ENCODE measurements around the gene MPP1. TPM values are rescaled to one million over a fixed set of nuclear protein-coding genes. Genes with fewer than 3 reads are reported as not detected.

The MPP1 gene
- total and polyA plus RNA-seq, 2 of the 8 experiments (the other 6 are each of a cell fraction or from before 2014, with no cell fraction given): 7.6 to 13.4 TPM

DNA sequence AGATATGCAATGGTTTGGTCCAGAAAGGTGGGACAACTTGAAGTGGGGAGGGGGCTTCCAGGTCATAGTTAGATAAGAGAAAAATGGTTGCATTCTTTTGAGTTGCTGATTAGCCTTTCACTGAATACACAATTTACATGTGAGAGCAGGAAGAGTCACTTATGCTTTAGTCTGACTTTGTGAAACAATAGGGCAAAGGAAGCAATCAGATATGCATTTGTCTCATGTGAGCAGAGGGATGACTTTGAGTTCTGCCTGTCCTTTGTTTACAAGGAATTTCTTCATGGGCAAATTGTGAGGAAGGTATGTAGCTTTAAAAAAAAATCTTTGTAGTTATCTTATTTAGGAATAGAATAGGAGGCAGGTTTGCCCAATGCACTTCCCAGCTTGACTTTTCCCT, 16.2 kb upstream of the MPP1 start:
- Histone ChIP-seq H3K9me3 (ENCODE audit: insufficient read depth in 2 of 2, low read depth in 1 of 2, low read length in 1 of 2) (peaks cover 0 to 4% of the 10 kb centered on the region in 2 experiments; a peak in 2 of 4 replicates), H2BK20ac (ENCODE audit: low read length) (no peak overlapping the region), H3K56ac (replicated peaks; ENCODE audit: insufficient read length, low read depth, low read length) (no peak overlapping the region), H4K8ac (ENCODE audit: extremely low read depth, insufficient read depth, low read length) (no peak overlapping the region), H4K5ac (ENCODE audit: insufficient read length, low read depth, low read length) (no peak overlapping the region), H3K79me1 (ENCODE audit: low read depth, low read length) (no peaks in the 10 kb centered on the region), H3K9ac (replicated peaks in 1 of 4; ENCODE audit: extremely low read depth in 1 of 4, low read depth in 3 of 4, low read length in 3 of 4) (no peak overlapping the region), H4K91ac (replicated peaks; ENCODE audit: insufficient read length, low read length) (no peak overlapping the region), H2BK5ac (ENCODE audit: low read depth, low read length) (peak overlapping the region; percentile 87; the same call in 1 of the 2 replicates), H3K79me2 (ENCODE audit: control insufficient read depth in 1 of 2, insufficient read depth in 2 of 2, low read length in 2 of 2) (no peaks in the 10 kb centered on the region), H3K36me3 (ENCODE audit: control insufficient read depth in 2 of 4, insufficient read depth in 4 of 4, low read length in 3 of 4) (peaks cover 0 to 2% (median 0%) of the 10 kb centered on the region in 4 experiments; a peak in 1 of 8 replicates), H2BK15ac (ENCODE audit: low read length) (no peak overlapping the region), H3K23ac (ENCODE audit: insufficient read length) (no peak overlapping the region), H2AFZ (ENCODE audit: low read length) (no peak overlapping the region), H3K4ac (replicated peaks; ENCODE audit: insufficient read length, low read depth, low read length) (no peak overlapping the region), H3K4me1 (replicated peaks in 1 of 4; ENCODE audit: control insufficient read depth in 3 of 4, insufficient read depth in 4 of 4, low read length in 3 of 4) (peaks cover 0 to 7% (median 3%) of the 10 kb centered on the region in 4 experiments; a peak in 3 of 7 replicates), H2BK120ac (replicated peaks; ENCODE audit: low read depth, low read length) (no peak overlapping the region), H3K23me2 (ENCODE audit: low read depth, low read length) (no peaks in the 10 kb centered on the region), H2BK12ac (ENCODE audit: low read depth, low read length) (no peak overlapping the region), H3K4me3 (ENCODE audit: extremely low read depth in 1 of 4, insufficient read depth in 2 of 4, low read depth in 3 of 4, low read length in 4 of 4) (no peak overlapping the region), H3K27ac (ENCODE audit: low read depth, low read length) (no peak overlapping the region; the same call in 1 of the 2 replicates), H3K27me3 (replicated peaks in 1 of 4; ENCODE audit: control insufficient read depth in 3 of 4, extremely low read depth in 1 of 4, insufficient read depth in 3 of 4, low read length in 3 of 4) (no peaks in the 10 kb centered on the region), H3K14ac (ENCODE audit: insufficient read length) (no peak overlapping the region), H3K18ac (ENCODE audit: extremely low read depth, low read length) (no peak overlapping the region), H4K20me1 (replicated peaks in 1 of 2; ENCODE audit: control insufficient read depth in 1 of 2, insufficient read depth in 2 of 2, low read length in 2 of 2) (no peaks in the 10 kb centered on the region), H3K4me2 (ENCODE audit: insufficient read depth in 1 of 2, low read depth in 2 of 2, low read length in 2 of 2) (peak overlapping the region; percentile 21 to 44; a peak in 2 of 4 replicates), H2AK5ac (ENCODE audit: low read depth, low read length) (no peak overlapping the region)
- no peak for TF ChIP-seq SIN3A (conservative IDR thresholded peaks at IDR 0.05 in 1 of 2, IDR thresholded peaks at IDR 0.05 in 1 of 2; ENCODE audit: low read depth in 1 of 2, low read length in 2 of 2)
- no peak for TF ChIP-seq ATF3 (IDR thresholded peaks at IDR 0.05; ENCODE audit: insufficient read depth, low read depth, low read length)
- no peak for TF ChIP-seq HDAC6 (IDR thresholded peaks at IDR 0.05; ENCODE audit: low read depth, low read length)
- TF ChIP-seq, protein P1, sequence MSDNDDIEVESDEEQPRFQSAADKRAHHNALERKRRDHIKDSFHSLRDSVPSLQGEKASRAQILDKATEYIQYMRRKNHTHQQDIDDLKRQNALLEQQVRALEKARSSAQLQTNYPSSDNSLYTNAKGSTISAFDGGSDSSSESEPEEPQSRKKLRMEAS (IDR thresholded peaks at IDR 0.05): no peak
- no peak for TF ChIP-seq EGR1 (IDR thresholded peaks at IDR 0.05; ENCODE audit: borderline replicate concordance, low read depth, low read length)
- TF ChIP-seq ZNF274 (IDR thresholded peaks at IDR 0.05; ENCODE audit: borderline replicate concordance, extremely low read depth, low read length): no peak
- TF ChIP-seq KDM4A (IDR thresholded peaks at IDR 0.05; ENCODE audit: low read depth, low read length, severe bottlenecking): no peak
- TF ChIP-seq SP2 (IDR thresholded peaks at IDR 0.05; ENCODE audit: low read length): no peak
- TF ChIP-seq NRF1 (IDR thresholded peaks at IDR 0.05; ENCODE audit: low read depth, low read length): no peak
- no peak for DNase-seq (ENCODE audit: low read depth in 1 of 2, low spot score in 2 of 2)
- ChIA-PET CTCF (ENCODE audit: partially characterized antibody) (no interaction called here), POLR2A (ENCODE audit: partially characterized antibody) (interaction anchor here (0.6 to 1.0 kb wide), 2 partner anchors 46 to 47 kb away, joined by 3 read pairs; no protein-coding TSS in a partner anchor)
- no peak for FAIRE-seq

All from H1 (cell line).